Right lobe of liver (tissue), 4 donors: ENCODE results near the gene SPOP.

ENCODE experiments used
- CTCF ChIP-seq, 4 donors: fragments of 200-600 bp in 3 of 4; fragments of 450-650 bp in 1 of 4; IDR thresholded peaks; one replicate each; pipeline versions ENCODE4 v1.5.1 to v1.8.0; 2016 to 2022; ENCODE audit warnings: antibody characterized with exemption in 4 of 4, mild to moderate bottlenecking in 2 of 4
- POLR2A ChIP-seq: fragments of 450-650 bp; IDR thresholded peaks from one replicate; pipeline ENCODE4 v1.6.1; 2017; ENCODE audit warnings: antibody characterized with exemption, mild to moderate bottlenecking
- donor health status: DM: no; HTN: no; CAD: no.
- donor health status: DM: no; HTN: no; CAD: no.
- donor health status: DM: no; HTN: yes; CAD: no.

DNA sequence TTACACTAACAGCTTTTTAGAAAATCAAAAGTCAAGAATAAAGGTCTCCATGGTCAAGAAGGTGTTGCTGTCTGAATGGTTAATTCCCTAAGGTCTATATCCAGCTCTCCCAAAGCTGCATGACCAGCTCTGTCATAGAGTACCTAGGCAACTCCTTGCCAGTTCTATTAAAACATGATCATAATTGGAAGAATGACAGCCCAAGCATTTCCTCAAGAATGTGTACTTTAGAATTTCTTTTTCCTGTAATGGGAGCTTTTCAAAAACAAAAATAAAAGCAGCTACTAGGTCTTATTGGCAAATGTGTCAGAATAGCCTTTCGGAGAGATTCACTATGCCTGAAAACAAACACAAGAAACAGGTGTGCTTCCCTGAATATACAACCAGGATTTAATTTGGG lies 7.9 kb downstream of the SPOP start:
- TF ChIP-seq CTCF (IDR thresholded peaks at IDR 0.05) (no peak), POLR2A (no peak)
